Head of caudate nucleus (tissue), 42 donors: ENCODE results near the gene RAMP2.

Experiments used
- DNase-seq, 42 donors: peaks; one replicate each; pipeline versions ENCODE4 v3.0.0 to v3.0.0-alpha.2; 2020 to 2021; ENCODE audit warnings: mixed read lengths in 7 of 42
- intact Hi-C: fragments of 100-400 bp; cut with DNase I; formaldehyde crosslinking; loops from one replicate; pipeline ENCODE4 v1.15.0; 2022

Gene RAMP2

GRCh38 chr17:42784409-42784808 is 23.4 kb downstream of the RAMP2 start:
- peak in 1 of 42 donors; percentile 19 for DNase-seq
- intact Hi-C loops = no loop called here

DNA sequence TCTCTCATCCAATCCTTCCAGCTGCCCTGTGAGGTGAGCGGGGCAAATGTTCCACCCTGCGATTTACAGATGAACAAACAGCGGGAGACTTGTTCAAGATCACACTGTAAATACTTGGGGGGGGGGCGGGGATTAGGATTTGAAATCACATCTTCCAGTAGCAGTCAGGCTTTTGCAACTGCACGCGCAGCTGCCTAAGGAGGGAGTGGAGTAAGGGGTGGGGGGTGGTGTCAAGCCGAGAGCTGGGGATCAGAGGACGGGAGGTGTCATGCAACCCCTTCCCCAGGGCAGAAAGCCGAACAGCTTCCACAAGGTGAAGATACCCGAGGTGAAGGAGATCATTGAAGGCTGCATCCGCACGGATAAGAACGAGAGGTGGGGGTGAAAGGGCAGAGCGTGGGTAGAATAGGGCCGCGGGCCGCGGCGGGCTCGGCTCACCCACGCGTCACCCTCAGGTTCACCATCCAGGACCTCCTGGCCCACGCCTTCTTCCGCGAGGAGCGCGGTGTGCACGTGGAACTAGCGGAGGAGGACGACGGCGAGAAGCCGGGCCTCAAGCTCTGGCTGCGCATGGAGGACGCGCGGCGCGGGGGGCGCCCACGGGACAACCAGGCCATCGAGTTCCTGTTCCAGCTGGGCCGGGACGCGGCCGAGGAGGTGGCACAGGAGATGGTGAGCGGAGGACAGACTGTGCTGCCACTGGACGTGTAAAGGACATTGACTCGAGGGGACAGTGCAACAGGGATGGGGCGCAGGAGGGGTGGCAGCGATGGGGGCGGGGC is 24.0 kb downstream of the RAMP2 start:
- intact Hi-C loops = no loop called here
- peak in 2 of 42 donors; percentile 18 to 27 for DNase-seq

- DNase-seq = no peak
- intact Hi-C loops = no loop called here
Measured at GRCh38 chr17:42787266-42787665, 26.2 kb downstream of the RAMP2 start.

GRCh38 chr17:42791948-42792347 is 30.9 kb downstream of the RAMP2 start:
- intact Hi-C loops = no loop called here

DNA sequence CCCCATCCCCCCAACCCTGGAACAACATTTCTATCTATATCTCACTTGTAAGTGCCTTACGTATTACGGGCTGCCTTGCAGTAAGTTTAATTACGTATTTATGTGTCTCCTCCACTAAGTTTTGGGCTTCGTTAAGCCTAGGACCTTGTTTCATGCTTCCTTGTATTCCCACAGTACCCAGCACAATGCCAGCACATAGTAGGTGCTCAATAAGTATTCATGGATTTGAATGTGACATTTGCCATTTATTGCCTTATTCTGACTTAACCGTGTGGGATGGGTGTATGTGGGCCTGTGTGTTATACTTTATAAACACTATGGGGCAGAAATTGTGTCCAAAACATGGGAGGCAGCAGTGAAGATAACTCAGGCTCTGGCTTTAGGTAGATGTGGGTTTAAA is 31.5 kb downstream of the RAMP2 start:
- intact Hi-C loops = no loop called here
- no peak for DNase-seq

More at GRCh38 chr17:42791948-42792347, 30.9 kb downstream of the RAMP2 start:
- no peak for DNase-seq

GRCh38 chr17:42795061-42795460 is 34.0 kb downstream of the RAMP2 start:
- intact Hi-C loops = no loop called here
- no peak for DNase-seq

- intact Hi-C loops = no loop called here
- DNase-seq = no peak
Measured at GRCh38 chr17:42795465-42795864, 34.4 kb downstream of the RAMP2 start.

GRCh38 chr17:42796066-42796758 is 35.2 kb downstream of the RAMP2 start:
- no peak for DNase-seq
- intact Hi-C loops = no loop called here

GRCh38 chr17:42797067-42798007 is 36.3 kb downstream of the RAMP2 start:
- no peak for DNase-seq
- intact Hi-C loops = no loop called here

- no peak for DNase-seq
- intact Hi-C loops = no loop called here
Measured at GRCh38 chr17:42798011-42798382, 37.0 kb downstream of the RAMP2 start.

DNA sequence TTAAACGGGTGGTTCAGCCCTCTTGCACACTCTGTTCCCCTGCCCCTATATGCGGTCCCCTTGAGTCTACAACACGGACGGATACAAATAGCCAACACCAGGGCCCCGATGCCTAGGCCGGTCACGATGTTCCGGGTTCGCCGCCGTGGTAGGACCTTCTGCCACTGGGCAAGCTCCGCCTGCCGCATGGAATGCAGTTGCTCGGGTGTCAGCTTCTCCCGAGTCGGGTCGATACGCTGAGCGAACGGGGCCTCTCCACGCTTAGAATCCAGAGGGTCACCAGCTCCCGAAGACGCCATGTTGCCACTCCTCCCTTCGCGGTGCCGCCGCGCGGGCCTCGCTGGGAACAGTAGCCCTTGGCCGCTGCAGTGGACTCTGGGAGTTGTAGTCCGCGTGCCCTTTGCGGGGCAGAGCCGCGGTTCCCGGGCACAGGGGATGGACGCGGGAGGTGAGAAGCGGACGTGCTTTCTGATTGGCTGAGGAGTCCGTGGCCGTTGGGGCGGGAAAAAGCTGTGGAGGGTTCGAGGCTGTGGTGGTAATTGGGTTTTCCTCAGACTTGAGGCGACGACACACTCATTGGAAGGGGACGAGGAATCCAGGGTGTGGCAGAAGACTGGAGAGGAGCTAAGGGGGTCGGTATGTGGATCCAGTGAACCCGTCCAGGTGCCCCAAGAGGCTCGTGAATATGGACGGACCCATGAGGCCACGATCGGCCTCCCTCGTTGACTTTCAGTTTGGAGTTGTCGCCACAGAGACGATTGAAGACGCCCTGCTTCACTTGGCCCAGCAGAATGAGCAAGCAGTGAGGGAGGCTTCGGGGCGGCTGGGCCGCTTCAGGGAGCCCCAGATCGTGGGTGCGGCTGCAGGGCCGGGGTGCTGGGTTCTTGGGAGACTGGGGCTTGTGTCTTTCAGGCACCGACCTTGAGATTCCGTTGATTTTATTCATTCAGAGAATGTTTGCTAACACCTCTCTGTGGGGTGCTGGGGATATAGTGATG is 37.7 kb downstream of the RAMP2 start, which contains the start of the genes CNTD1 and COA3:
Gene CNTD1, plus strand, starts transcription at position 479 of the 998 bp plus-strand sequence. Its CDS starts 207 bp downstream, at position 686.
Gene COA3, minus strand, starts transcription at position 322 of the 998 bp plus-strand sequence. Its CDS starts 23 bp downstream, at position 299.
- DNase-seq = peak; percentile 81 to 95 (median 89)
- intact Hi-C loops = no loop called here

DNA sequence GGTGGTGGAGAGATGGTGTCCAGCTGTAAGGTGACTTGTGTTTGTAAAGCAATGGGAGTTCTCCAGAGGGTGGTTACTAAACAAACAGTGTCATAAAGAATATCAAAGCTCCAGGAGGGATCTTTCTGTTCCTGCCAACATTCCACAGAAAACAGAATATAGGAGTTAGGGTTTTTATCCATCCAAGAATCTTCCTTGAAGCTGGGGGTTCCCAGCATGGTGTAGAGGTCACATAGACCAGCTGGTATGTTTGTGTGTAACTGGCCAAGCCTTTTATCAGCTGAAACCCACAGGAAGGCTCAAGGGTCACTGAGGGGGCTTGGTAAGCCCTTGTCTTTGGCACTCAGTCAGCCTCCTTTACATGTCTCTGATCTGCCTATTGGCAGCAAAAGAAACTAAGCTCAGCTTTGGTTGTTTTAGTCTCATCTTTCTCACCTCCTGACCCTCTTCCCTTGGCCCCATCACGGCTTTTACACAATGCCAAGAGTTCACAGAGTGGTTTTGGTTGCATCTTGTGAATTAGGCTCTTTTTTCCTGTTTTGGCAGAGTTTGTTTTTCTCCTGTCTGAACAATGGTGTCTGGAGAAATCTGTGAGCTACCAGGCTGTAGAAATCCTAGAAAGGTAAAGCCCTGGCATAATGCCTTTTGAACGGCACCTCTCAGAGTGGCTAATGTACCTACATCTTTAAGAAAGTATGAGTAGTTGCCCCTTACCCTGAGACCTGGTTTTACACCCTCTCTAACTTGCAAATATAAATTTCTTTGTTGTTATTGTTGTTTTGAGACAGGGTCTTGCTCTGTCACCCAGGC is 42.3 kb downstream of the RAMP2 start:
- no peak for DNase-seq

DNA sequence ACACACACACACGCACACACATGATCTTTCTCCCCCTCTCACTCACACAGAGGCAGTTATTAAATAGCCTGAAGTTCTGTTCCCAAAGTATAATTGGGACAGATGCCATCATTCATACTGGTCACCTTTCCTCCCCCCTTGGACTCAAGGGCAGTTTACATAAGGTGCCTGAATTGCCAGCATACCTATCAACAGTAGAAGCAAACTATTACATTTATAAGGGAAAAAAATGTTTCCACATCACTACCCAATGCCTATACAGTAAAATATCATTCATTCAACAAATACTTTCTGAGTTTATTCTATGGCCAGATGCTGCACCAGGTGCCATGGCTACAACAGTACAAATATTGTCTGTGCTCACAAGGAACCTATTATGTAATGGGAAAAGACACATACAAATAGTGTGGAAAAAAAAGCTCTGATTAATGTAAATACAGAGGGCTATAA is 43.9 kb downstream of the RAMP2 start:
- intact Hi-C loops = no loop called here
- no peak for DNase-seq

More for the DNA sequence above, 42.3 kb downstream of the RAMP2 start:
- intact Hi-C loops = no loop called here

DNA sequence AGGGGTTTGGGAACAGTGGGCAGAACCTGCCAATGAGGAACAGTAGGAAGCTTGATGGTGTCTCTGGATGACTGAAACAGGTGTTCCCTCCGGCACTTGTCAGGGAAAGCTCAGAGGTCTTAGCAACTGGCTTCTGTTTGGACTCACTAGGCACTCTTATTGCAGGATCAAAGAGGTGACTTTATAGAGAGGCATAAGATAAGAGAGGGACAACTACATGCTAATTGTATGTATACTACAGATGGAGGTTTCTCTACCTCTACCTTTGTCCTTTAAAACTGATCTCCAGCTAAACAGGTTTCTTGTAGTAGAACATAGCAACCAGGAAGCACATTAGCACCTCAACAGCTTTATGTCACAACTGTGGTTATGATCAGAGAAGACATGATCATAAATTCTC is 45.2 kb downstream of the RAMP2 start:
- intact Hi-C loops = no loop called here
- DNase-seq = no peak

GRCh38 chr17:42809250-42809649 is 48.2 kb downstream of the RAMP2 start:
- intact Hi-C loops = no loop called here

More at GRCh38 chr17:42809250-42809649, 48.2 kb downstream of the RAMP2 start:
- DNase-seq = peak; percentile 25 to 91 (median 64)
